Measurements from ENCODE around the gene MAP2K2.
"Not testable (repeated sequence)": the region's sequence is repeated elsewhere in the genome, so short reads cannot be mapped to it uniquely, and the experiment has no call there.

Gene MAP2K2

DNA sequence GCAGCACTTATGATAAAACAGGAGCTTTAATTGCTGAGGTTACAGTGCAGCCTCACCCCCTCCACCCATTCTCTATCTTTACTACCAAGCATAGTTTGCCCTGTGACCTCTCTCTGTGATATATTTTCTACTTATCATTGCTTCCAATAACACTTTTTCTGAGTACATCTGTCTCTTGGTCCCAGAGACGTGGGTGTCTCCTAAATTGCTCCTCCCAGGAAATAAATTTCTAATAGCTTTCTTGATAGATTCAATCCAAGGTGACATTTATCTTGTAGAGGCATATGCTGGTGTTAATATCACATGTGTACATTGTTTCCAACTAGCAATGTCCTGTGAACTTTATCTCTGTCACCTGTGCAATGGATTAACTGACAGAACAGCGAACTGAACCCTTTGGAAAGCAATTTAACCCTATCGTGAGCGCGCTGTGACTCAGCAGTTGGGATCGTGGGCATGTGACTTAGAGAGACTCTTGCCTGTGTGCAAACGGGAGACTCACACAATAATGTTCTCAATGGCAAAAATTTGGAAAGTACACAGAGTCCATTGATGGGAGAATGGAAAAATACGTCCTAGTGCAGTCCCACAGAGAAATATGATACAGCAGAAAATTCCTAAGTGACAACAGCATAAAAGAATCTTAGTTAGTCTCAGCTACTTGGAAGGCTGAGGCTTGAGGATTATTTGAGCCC lies 7.0 kb upstream of the MAP2K2 start:
- DNase-seq (ENCODE audit: low read depth in 2 of 2): no peak

GRCh38 chr19:4129050-4129449 lies 5.1 kb upstream of the MAP2K2 start:
- not testable (repeated sequence) for DNase-seq (ENCODE audit: low read depth in 2 of 2)

- not testable (repeated sequence) for DNase-seq (ENCODE audit: low read depth in 2 of 2)
Observed at GRCh38 chr19:4127322-4127721, 3.4 kb upstream of the MAP2K2 start.

DNA sequence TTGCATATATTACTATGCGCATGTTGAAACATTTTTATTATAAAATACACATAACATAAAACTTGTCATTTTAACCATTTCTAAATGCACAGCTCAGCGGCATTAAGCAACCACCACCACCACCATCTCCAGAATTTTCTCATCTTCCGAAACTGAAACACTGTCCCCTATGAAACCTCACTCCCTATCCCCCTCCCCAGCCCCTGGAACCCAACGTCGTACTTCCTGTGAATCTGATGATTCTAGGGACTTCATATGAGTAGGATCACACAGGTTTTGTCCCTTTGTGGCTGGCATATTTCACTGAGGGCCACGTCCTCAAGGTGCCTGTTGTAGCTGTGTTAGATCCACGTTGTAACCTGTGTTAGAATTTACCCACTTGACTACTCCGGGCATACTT lies 716 bp upstream of the MAP2K2 start:
- no peak for DNase-seq (ENCODE audit: low read depth in 2 of 2)

DNA sequence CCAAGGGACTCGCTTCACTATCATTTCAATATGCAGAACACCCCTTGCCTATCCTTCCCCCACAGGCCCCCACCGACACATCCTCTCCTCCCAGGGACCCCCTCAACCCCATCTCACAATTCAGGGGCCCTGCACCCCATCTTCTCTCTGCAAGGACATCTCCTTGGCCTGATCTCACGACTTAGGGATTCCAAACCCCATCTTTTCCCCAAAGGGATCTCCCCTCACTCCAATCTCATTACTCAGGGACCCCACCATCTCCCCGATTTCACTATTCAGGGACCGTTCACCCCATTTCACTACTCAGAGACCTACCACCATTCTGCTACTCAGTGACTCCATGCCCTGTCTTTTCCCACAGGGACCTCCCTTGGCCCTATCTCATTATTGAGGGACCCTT lies 1.4 kb downstream of the MAP2K2 start:
- no peak for DNase-seq (ENCODE audit: low read depth in 2 of 2)

- no peak for DNase-seq (ENCODE audit: low read depth in 2 of 2)
Observed at GRCh38 chr19:4121815-4122214, 2.1 kb downstream of the MAP2K2 start.

DNA sequence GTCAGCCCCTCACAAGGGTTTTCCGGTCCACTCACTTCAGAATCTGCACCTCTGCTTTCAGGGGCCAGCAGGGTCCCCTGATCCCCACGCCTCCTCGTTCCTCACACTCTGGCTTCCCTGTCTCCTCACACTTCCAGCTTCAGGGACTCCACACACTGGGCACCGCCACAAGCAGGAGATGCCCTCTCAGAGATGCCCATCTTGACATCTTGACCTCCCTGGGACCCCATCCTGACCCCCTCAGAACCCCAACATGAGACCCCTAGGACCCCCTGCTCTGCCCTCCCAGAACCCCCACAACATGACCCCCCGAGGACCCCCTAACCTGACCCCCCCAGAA lies 2.7 kb downstream of the MAP2K2 start:
- DNase-seq (ENCODE audit: low read depth in 2 of 2): no peak

- no peak for DNase-seq (ENCODE audit: low read depth in 2 of 2)
Observed at GRCh38 chr19:4120559-4121272, 3.2 kb downstream of the MAP2K2 start.

DNA sequence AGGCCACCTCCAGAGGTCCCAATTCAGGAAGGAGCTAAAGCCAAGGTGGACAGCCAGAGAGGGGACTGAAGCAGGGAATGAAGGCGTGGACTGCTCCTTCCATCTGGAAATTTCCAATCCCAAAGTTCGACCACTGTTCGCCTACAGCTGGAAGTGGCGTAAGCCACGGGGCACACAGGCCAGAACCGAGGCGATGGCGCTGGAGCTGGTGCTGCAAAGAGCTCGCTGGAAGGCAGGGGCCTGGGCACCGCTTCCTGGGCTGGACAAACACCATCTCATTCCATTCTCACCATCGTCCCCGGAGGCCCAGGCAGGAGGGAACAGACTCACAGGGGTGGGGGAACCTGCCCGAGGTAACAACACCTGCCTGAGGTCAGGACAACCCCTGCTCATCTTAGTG lies 4.2 kb downstream of the MAP2K2 start:
- DNase-seq (ENCODE audit: low read depth in 2 of 2): no peak

GRCh38 chr19:4115818-4116385 lies 8.0 kb downstream of the MAP2K2 start:
- no peak for DNase-seq (ENCODE audit: low read depth in 2 of 2)

GRCh38 chr19:4115050-4115817 lies 8.7 kb downstream of the MAP2K2 start:
- DNase-seq (ENCODE audit: low read depth in 2 of 2): peak; percentile 28 to 31

DNA sequence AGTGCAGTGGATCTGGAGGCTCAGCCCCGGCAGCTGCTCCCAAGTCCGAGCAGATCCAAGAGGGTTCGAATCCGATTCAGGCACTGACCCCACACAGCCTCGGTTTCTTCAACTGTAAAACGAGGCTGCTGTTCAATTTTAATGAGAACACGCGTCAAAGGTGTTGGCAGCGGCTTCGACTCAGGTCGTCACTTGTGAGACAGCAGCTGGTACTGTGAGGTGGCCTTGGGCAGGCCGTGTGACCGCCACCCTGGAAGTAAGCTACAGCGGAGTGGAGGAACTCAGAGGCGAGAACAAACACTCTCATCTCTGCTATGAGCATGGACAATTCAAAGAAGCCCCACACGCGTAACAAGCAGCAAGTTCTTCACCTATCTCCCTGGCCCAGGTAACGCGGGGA lies 9.7 kb downstream of the MAP2K2 start:
- no peak for DNase-seq (ENCODE audit: low read depth in 2 of 2)

GRCh38 chr19:4113398-4114088 lies 10.4 kb downstream of the MAP2K2 start:
- DNase-seq (ENCODE audit: low read depth in 2 of 2): no peak

GRCh38 chr19:4112367-4112766 lies 11.6 kb downstream of the MAP2K2 start:
- no peak for DNase-seq (ENCODE audit: low read depth in 2 of 2)

GRCh38 chr19:4109626-4109945 lies 14.3 kb downstream of the MAP2K2 start:
- no peak for DNase-seq (ENCODE audit: low read depth in 2 of 2)

DNA sequence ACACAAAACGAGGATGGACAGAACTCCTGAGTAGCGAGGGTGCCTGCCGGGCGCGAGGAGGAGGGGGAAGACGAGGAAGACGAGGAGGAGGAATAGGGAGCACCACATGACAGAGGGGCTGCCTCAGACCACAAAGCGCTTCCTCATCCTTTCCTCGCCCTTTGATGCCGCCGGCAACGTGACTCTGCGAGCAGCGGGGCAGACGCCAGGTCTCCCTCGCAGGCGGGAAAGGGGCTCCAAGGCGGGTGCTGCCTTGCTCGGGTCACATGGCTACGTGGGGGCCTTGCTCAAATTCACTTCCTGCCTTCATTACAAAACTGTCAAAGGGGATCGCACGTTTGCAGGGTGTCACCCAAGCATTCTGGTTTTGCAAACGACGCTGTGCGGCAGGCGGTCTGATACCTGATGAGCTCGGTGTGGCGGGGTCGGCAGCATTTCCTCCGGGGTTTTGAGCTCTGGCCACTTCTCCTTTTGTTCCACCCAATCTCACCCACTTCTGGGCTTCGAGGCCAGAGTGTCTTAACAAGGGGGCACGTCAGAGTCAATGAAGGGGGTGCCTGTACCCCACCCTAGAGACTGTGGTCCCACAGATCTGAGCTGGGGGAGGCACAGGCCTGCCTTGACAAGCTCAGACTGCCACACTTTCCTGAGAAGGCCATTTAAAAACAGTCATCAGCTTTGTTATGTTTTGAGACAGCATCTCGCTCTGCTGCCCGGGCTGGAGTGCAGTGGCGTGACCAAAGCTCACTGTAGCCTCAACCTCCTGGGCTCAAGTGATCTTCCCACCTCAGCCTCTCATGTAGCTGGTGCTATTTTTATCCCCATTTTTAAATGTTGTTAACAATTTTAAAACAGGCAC lies 14.9 kb downstream of the MAP2K2 start:
- peak in 1 of 2 donors; percentile 50 for DNase-seq (ENCODE audit: low read depth in 2 of 2)

GRCh38 chr19:4103080-4103433 lies 20.9 kb downstream of the MAP2K2 start:
- DNase-seq (ENCODE audit: low read depth in 2 of 2): no peak

- DNase-seq (ENCODE audit: low read depth in 2 of 2): no peak
Observed at GRCh38 chr19:4102339-4103079, 21.4 kb downstream of the MAP2K2 start.

DNA sequence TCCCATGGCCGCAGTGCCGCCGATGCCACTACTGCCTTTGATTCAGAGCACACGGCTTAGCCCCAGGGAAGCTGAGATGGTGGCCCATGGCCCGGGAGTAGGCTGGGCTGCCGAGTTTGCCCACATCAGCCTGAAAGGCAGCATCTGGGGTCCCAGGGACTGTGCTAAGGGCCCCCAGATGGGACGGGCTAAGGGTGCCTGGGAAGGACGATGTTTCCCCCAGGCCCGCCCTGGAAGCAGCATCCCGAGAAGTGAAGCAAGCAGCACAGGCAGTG lies 22.5 kb downstream of the MAP2K2 start:
- no peak for DNase-seq (ENCODE audit: low read depth in 2 of 2)

GRCh38 chr19:4100647-4101495 lies 23.1 kb downstream of the MAP2K2 start:
- DNase-seq (ENCODE audit: low read depth in 2 of 2): no peak
